H1 (cell line): ENCODE results near the gene UBE2I. TPM values are rescaled to one million over a fixed set of nuclear protein-coding genes. Genes with fewer than 3 reads are reported as not detected.

ENCODE experiments used
- ATF2 ChIP-seq: IDR thresholded peaks from 2 replicates; pipeline ENCODE4 v1.6.1; 2012; ENCODE audit warnings: low read length, inconsistent platforms
- BCL11A ChIP-seq, 2 experiments: IDR thresholded peaks; one replicate each; pipeline ENCODE4 v1.6.1; 2011; ENCODE audit warnings: low read depth in 2 of 2, low read length in 2 of 2, mild to moderate bottlenecking in 2 of 2
- EGR1 ChIP-seq: IDR thresholded peaks from 2 replicates; pipeline ENCODE4 v1.6.1; 2011; ENCODE audit warnings: low read depth, low read length, borderline replicate concordance
- RBBP5 ChIP-seq: IDR thresholded peaks from 2 replicates; pipeline ENCODE4 v1.7.1; 2012; ENCODE audit warnings: low read depth, mild to moderate bottlenecking, inconsistent platforms, low read length, moderate library complexity, borderline replicate concordance
- USF2 ChIP-seq: IDR thresholded peaks from 2 replicates; pipeline ENCODE4 v1.6.1; 2011; ENCODE audit warnings: low read length, improper control_type of control experiment
- polyA plus RNA-seq, 7 experiments: library from polyadenylated mRNA; depleted of rRNA in 3 of 7; stranded (reverse) in 5 of 7; unstranded in 2 of 7; fragments of >200 nt in 5 of 7; fragments of 200-250 nt in 2 of 7; gene quantifications; 1 replicate in 5 of 7; 2 replicates in 1 of 7; 4 replicates in 1 of 7; pipeline versions ENCODE4 v1.2.1 to v1.2.3, GENCODE V29; 2011 to 2013; ENCODE audit warnings: missing spikeins in 2 of 7, mixed read lengths in 2 of 7
- total RNA-seq: library from RNA; stranded (reverse); fragmentation: NEBNext Ultra II Directional; extraction: Animal tissue kit (Norgen Biotek cat#: 25700); gene quantifications from 2 replicates; pipeline ENCODE4 v1.2.1, GENCODE V29; 2021

Gene UBE2I
- total and polyA plus RNA-seq, 2 of the 8 experiments (the other 6 are each of a cell fraction or from before 2014, with no cell fraction given): 148 to 268 TPM

GRCh38 chr16:1364510-1364909 lies 55.1 kb downstream of the UBE2I start (continued):
- TF ChIP-seq EGR1 (no peak), RBBP5 (no peak), USF2 (no peak), BCL11A (IDR thresholded peaks at IDR 0.05; ENCODE audit: low read depth in 2 of 2, low read length in 2 of 2) (no peak), ATF2 (no peak)
